ENCODE measurements around the gene ADPRH.
"Not testable (repeated sequence)": the region's sequence is repeated elsewhere in the genome, so short reads cannot be mapped to it uniquely, and the experiment has no call there.

The ADPRH gene

GRCh38 chr3:119552928-119553327, 26.4 kb upstream of the ADPRH start:
- not testable (repeated sequence) for H3K9me3 Mint-ChIP-seq; H3K27me3 Mint-ChIP-seq; H3K4me3 Mint-ChIP-seq; H3K36me3 Mint-ChIP-seq; DNase-seq (ENCODE audit: low spot score in 2 of 2); ATAC-seq (ENCODE audit: low read depth)
- H3K4me1 Mint-ChIP-seq, result peaks cover 68% of the 10 kb centered on the region
- H3K27ac Mint-ChIP-seq, result peak overlapping the region; percentile 92

DNA sequence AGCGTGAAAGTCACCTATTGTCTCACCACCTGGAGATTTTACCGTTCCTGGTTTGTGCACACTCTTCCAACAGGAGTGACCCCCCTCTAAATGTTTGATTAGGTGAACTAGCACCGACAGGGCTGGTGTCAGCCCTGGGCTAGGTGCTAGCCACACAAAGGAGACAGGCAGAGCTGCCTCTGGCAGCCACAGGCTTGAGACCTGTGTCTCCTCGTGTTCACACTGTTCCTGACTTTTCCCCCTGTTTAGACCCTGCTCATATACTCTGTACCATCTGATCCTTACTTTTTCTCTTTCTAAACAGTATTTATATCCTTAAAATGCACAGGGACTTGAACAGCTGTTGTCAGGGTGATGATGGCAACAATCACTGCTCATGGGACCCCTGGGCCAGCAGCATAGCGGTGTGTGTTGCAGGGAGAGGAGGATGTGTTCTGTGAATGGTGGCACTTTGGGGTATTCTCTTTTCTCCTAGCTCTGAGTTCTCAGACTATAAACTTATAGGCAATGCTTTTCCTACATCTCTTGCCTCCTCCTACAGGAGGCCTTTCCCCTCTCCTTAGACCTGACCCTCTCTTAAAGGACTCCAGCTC, 25.4 kb upstream of the ADPRH start:
- Mint-ChIP-seq H3K4me1 (peaks cover 70% of the 10 kb centered on the region), H3K27ac (peak overlapping the region; percentile 99), H3K36me3 (peaks cover 2% of the 10 kb centered on the region), H3K4me3 (peak overlapping the region; percentile 81), H3K9me3 (no peaks in the 10 kb centered on the region), H3K27me3 (no peaks in the 10 kb centered on the region)
- DNase-seq (ENCODE audit: low spot score in 2 of 2), result no peak
- no peak for ATAC-seq (ENCODE audit: low read depth)

DNA sequence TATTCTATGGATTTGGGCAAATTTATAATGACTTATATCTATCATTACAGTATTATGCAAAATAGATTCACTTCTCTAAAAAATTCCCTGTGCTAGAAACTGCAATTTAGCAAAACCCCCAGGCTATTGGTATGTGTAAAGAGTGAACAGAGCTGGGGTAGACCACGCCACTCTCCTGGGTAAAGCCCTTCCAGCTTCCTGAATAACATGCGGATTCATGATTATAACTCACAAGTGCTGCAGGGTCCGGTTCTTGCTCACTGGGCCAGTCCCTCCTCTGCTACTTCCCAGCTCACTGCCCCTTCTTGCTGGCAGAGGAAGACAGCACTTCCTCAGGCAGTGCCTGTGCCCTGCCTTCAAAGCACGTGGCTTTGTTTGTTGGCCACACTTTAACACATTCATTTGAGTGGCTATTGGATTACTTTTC, 24.0 kb upstream of the ADPRH start:
- ATAC-seq (ENCODE audit: low read depth), result peak; percentile 53
- Mint-ChIP-seq H3K27me3 (no peaks in the 10 kb centered on the region), H3K4me3 (peak overlapping the region; percentile 81), H3K36me3 (peaks cover 2% of the 10 kb centered on the region), H3K9me3 (no peaks in the 10 kb centered on the region), H3K4me1 (peaks cover 68% of the 10 kb centered on the region), H3K27ac (peak overlapping the region; percentile 99)
- DNase-seq (ENCODE audit: low spot score in 2 of 2), result peak in 1 of 2 donors; percentile 37

GRCh38 chr3:119555929-119556328, 23.4 kb upstream of the ADPRH start:
- ATAC-seq (ENCODE audit: low read depth), result no peak
- H3K36me3 Mint-ChIP-seq, result peaks cover 2% of the 10 kb centered on the region
- H3K27ac Mint-ChIP-seq, result peak overlapping the region; percentile 99
- no peaks in the 10 kb centered on the region for H3K27me3 Mint-ChIP-seq
- H3K9me3 Mint-ChIP-seq, result no peaks in the 10 kb centered on the region
- peaks cover 65% of the 10 kb centered on the region for H3K4me1 Mint-ChIP-seq
- DNase-seq (ENCODE audit: low spot score in 2 of 2), result no peak
- peak overlapping the region; percentile 81 for H3K4me3 Mint-ChIP-seq

- Mint-ChIP-seq H3K36me3 (peaks cover 2% of the 10 kb centered on the region), H3K4me3 (peak overlapping the region; percentile 81), H3K27me3 (no peaks in the 10 kb centered on the region), H3K27ac (peak overlapping the region; percentile 99), H3K4me1 (peaks cover 57% of the 10 kb centered on the region), H3K9me3 (no peaks in the 10 kb centered on the region)
- no peak for DNase-seq (ENCODE audit: low spot score in 2 of 2)
- ATAC-seq (ENCODE audit: low read depth), result no peak
Observed at GRCh38 chr3:119557192-119557876, 22.0 kb upstream of the ADPRH start.

DNA sequence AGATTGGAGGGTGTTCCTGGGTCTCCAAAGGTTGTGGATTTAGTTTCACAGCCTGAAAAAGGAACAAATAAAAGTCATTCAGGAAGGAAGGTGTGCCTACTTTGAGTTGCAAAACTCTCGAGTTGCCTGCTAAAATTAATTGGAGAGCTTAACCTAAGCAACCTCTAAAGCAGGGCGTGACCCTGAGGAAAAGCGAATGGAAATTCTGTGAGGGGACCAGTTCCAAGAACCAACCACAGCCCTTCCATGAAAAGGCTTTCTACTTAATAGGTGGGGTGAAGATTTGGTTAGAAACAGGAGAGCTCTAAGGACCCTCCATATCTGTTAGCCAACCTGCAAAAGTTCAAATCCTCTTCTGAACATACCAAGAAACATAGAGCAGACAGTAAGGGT, 21.4 kb upstream of the ADPRH start:
- peaks cover 56% of the 10 kb centered on the region for H3K4me1 Mint-ChIP-seq
- no peaks in the 10 kb centered on the region for H3K9me3 Mint-ChIP-seq
- peak overlapping the region; percentile 99 for H3K27ac Mint-ChIP-seq
- peaks cover 2% of the 10 kb centered on the region for H3K36me3 Mint-ChIP-seq
- peak overlapping the region; percentile 81 for H3K4me3 Mint-ChIP-seq
- no peaks in the 10 kb centered on the region for H3K27me3 Mint-ChIP-seq
- no peak for ATAC-seq (ENCODE audit: low read depth)
- no peak for DNase-seq (ENCODE audit: low spot score in 2 of 2)

DNA sequence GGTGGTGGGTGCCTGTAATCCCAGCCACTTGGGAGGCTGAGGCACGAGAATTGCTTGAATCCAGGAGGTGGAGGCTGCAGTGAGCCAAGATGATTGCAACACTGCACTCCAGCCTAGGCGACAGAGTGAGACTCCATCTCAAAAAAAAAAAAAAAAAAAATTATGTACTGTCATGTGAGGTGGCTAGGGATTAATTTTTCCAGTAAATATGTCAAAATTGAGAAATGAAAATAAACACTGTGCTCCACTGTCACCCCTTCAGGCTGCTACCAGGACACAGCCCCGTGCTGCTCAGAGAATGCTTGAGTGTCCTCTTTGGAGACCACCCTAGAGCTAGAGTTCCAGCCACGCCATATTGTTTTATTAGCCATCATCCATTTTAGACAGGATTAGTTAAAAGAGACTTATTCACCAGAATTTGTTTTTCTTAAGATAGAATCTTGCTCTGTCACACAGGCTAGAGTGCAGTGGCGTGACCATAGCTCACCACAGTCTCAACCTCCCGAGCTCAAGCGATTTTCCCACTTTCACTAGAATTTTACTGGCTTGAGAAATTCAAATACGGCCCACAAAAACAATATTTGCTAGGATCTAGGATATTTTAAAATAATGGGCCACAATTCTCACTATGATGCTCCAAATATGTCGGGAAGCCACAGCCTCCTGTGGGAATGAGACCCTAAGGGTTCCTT, 20.5 kb upstream of the ADPRH start:
- Mint-ChIP-seq H3K4me3 (peak overlapping the region; percentile 81), H3K27me3 (no peaks in the 10 kb centered on the region), H3K4me1 (peaks cover 50% of the 10 kb centered on the region), H3K9me3 (no peaks in the 10 kb centered on the region), H3K36me3 (peaks cover 2% of the 10 kb centered on the region), H3K27ac (peak overlapping the region; percentile 99)
- DNase-seq (ENCODE audit: low spot score in 2 of 2) (no peak), ATAC-seq (ENCODE audit: low read depth) (no peak)

GRCh38 chr3:119559441-119559963, 19.8 kb upstream of the ADPRH start, which contains the start of gene CD80:
Gene CD80 (minus strand): TSS chr3:119559614. CDS start chr3:119557728, 1,886 bp downstream.
- H3K27me3 Mint-ChIP-seq, result no peaks in the 10 kb centered on the region
- DNase-seq (ENCODE audit: low spot score in 2 of 2) (peak; percentile 63 to 79), ATAC-seq (ENCODE audit: low read depth) (peak; percentile 55)
- H3K36me3 Mint-ChIP-seq, result no peaks in the 10 kb centered on the region
- peak within 1 kb of the TSS; percentile 99 for H3K27ac Mint-ChIP-seq
- no peaks in the 10 kb centered on the region for H3K9me3 Mint-ChIP-seq
- H3K4me1 Mint-ChIP-seq, result peaks cover 44% of the 10 kb centered on the region
- peak within 1 kb of the TSS; percentile 81 for H3K4me3 Mint-ChIP-seq

- Mint-ChIP-seq H3K4me3 (peak overlapping the region; percentile 81), H3K4me1 (peaks cover 40% of the 10 kb centered on the region), H3K36me3 (no peaks in the 10 kb centered on the region), H3K9me3 (no peaks in the 10 kb centered on the region), H3K27ac (peak overlapping the region; percentile 99), H3K27me3 (no peaks in the 10 kb centered on the region)
- no peak for DNase-seq (ENCODE audit: low spot score in 2 of 2)
- ATAC-seq (ENCODE audit: low read depth), result no peak
Observed at GRCh38 chr3:119560160-119560559, 19.1 kb upstream of the ADPRH start.

GRCh38 chr3:119562307-119562961, 16.9 kb upstream of the ADPRH start:
- H3K9me3 Mint-ChIP-seq, result no peaks in the 10 kb centered on the region
- H3K4me3 Mint-ChIP-seq, result peak overlapping the region; percentile 76
- ATAC-seq (ENCODE audit: low read depth) (peak; percentile 75), DNase-seq (ENCODE audit: low spot score in 2 of 2) (peak; percentile 79 to 82)
- no peaks in the 10 kb centered on the region for H3K27me3 Mint-ChIP-seq
- no peaks in the 10 kb centered on the region for H3K36me3 Mint-ChIP-seq
- H3K4me1 Mint-ChIP-seq, result peaks cover 21% of the 10 kb centered on the region
- peak overlapping the region; percentile 99 for H3K27ac Mint-ChIP-seq

DNA sequence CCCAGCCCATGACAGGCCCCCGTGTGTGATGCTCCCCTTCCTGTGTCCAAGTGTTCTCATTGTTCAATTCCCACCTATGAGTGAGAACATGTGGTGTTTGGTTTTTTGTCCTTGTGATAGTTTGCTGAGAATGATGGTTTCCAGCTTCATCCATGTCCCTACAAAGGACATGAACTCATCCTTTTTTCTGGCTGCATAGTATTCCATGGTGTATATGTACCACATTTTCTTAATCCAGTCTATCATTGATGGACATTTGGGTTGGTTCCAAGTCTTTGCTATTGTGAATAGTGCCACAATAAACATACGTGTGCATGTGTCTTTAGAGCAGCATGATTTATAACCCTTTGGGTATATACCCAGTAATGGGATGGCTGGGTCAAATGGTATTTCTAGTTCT, 16.0 kb upstream of the ADPRH start:
- not testable (repeated sequence) for H3K9me3 Mint-ChIP-seq; H3K27me3 Mint-ChIP-seq; ATAC-seq (ENCODE audit: low read depth); H3K36me3 Mint-ChIP-seq; DNase-seq (ENCODE audit: low spot score in 2 of 2); H3K4me3 Mint-ChIP-seq
- peak overlapping the region; percentile 99 for H3K27ac Mint-ChIP-seq
- peaks cover 14% of the 10 kb centered on the region for H3K4me1 Mint-ChIP-seq

- DNase-seq (ENCODE audit: low spot score in 2 of 2) (no peak), ATAC-seq (ENCODE audit: low read depth) (no peak)
- H3K4me1 Mint-ChIP-seq, result peaks cover 2% of the 10 kb centered on the region
- H3K27ac Mint-ChIP-seq, result no peak overlapping the region
- H3K4me3 Mint-ChIP-seq, result no peak overlapping the region
- no peaks in the 10 kb centered on the region for H3K36me3 Mint-ChIP-seq
- no peaks in the 10 kb centered on the region for H3K27me3 Mint-ChIP-seq
- no peaks in the 10 kb centered on the region for H3K9me3 Mint-ChIP-seq
Observed at GRCh38 chr3:119569156-119569555, 10.1 kb upstream of the ADPRH start.

- ATAC-seq (ENCODE audit: low read depth) (peak; percentile 35), DNase-seq (ENCODE audit: low spot score in 2 of 2) (no peak)
- Mint-ChIP-seq H3K4me3 (no peak overlapping the region), H3K27ac (no peak overlapping the region), H3K27me3 (no peaks in the 10 kb centered on the region), H3K36me3 (no peaks in the 10 kb centered on the region), H3K4me1 (no peaks in the 10 kb centered on the region), H3K9me3 (no peaks in the 10 kb centered on the region)
Observed at GRCh38 chr3:119570229-119570628, 9.1 kb upstream of the ADPRH start.

- ATAC-seq (ENCODE audit: low read depth), result no peak
- Mint-ChIP-seq H3K27me3 (no peaks in the 10 kb centered on the region), H3K9me3 (no peaks in the 10 kb centered on the region), H3K4me1 (no peaks in the 10 kb centered on the region), H3K36me3 (no peaks in the 10 kb centered on the region), H3K27ac (no peak overlapping the region), H3K4me3 (no peak overlapping the region)
- DNase-seq (ENCODE audit: low spot score in 2 of 2), result no peak
Observed at GRCh38 chr3:119571230-119571629, 8.1 kb upstream of the ADPRH start.
